ENCODE measurements around the gene ZBTB5.

- TF ChIP-seq CTCF (conservative IDR thresholded peaks at IDR 0.05; ENCODE audit: low read depth, low read length) (no peak), EZH2 (IDR thresholded peaks at IDR 0.05; ENCODE audit: low read length, unreplicated experiment) (no peak)
Measured at GRCh38 chr9:37428345-37428744, 36.9 kb downstream of the ZBTB5 start.

Data from PC-3 (cell line).